Activated naive CD4-positive, alpha-beta T cell treated with anti-CD3 and anti-CD28 coated beads for 36 hours (primary cell): ENCODE results near the gene MSH6. TPM values are rescaled to one million over a fixed set of nuclear protein-coding genes. Genes with fewer than 3 reads are reported as not detected.

ENCODE experiments used
- CTCF ChIA-PET: fragments of 350-600 bp; sonication (Branson Sonifier 250); formaldehyde crosslinking; loops from one replicate; lab custom pipeline; 2021; ENCODE audit warnings: antibody characterized with exemption; lab: Charles Lee
- DNase-seq: peaks from one replicate; pipeline ENCODE4 v3.0.0-alpha.2; 2020
- H3K27ac Mint-ChIP-seq: one replicate; pipeline ENCODE4 v1.8.0; 2021; ENCODE audit warnings: mild to moderate bottlenecking, mixed read lengths
- H3K27me3 Mint-ChIP-seq: one replicate; pipeline ENCODE4 v1.8.0; 2021; ENCODE audit warnings: low read depth, mixed read lengths
- H3K36me3 Mint-ChIP-seq: one replicate; pipeline ENCODE4 v1.8.0; 2021; ENCODE audit warnings: low read depth, mixed read lengths
- H3K4me1 Mint-ChIP-seq: one replicate; pipeline ENCODE4 v1.8.0; 2021; ENCODE audit warnings: low read depth, mixed read lengths
- H3K4me3 Mint-ChIP-seq: one replicate; pipeline ENCODE4 v1.8.0; 2021; ENCODE audit warnings: mild to moderate bottlenecking, moderate library complexity, mixed read lengths
- H3K9me3 Mint-ChIP-seq: one replicate; pipeline ENCODE4 v1.8.0; 2021; ENCODE audit warnings: mixed read lengths
- intact Hi-C: fragments of 100-400 bp; cut with micrococcal nuclease; formaldehyde crosslinking; loops from one replicate; pipeline ENCODE4 v1.15.1; 2023
- total RNA-seq, 2 experiments: library from RNA; stranded (reverse); gene quantifications; one replicate each; pipeline ENCODE4 v1.2.3, GENCODE V29; 2021

Gene MSH6
- total RNA-seq, 2 experiments from 2014 or later, result 127 to 128 TPM

DNA sequence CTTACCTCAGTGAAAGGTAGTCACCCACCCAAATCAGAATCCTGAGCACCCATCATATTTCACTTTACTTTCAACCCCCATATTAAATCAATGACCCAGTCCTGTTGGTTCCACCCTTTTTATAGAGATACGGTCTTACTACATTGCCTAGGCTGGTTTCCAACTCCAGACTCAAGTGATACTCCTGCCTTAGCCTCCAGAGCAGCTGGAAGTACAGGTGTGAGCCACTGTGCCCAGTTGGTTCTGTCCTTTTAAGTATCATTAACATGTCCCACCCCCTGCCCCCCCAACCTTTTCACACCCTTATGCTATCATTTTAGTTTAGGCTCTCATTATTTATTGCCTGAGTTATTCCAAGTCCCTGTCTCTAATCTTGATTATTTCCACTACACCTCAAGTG lies 28.7 kb downstream of the MSH6 start:
- Mint-ChIP-seq H3K27me3 (no peaks in the 10 kb centered on the region), H3K4me3 (no peak overlapping the region), H3K9me3 (no peaks in the 10 kb centered on the region), H3K4me1 (peaks cover 19% of the 10 kb centered on the region), H3K27ac (peak overlapping the region; percentile 69), H3K36me3 (peaks cover 38% of the 10 kb centered on the region)
- DNase-seq, result no peak
- intact Hi-C loops, result no loop called here
- CTCF ChIA-PET, result interaction anchor here (0.9 kb wide), 1 partner anchor 17 kb away, joined by 3 read pairs; no protein-coding TSS in a partner anchor

DNA sequence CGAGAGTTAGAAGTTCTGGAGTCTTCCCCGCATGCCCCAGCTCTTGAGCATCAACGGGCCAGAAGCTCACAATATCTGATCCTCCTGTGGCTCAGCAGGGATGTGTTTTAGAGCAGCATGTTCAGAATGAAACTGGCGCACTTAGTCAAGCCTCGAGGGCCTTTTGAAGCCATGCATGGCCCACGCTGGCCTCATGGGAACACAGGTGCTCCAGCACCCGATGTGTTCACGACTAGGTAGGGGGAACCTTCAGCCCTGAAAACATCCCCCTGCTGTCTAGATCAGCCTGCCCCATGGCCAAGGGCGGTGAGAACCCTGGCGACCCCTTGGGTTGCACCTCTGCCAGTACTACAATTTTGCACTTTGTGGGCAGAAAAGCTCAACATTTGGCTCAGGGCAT lies 32.8 kb downstream of the MSH6 start:
- intact Hi-C loops, result no loop called here
- CTCF ChIA-PET, result no interaction called here

GRCh38 chr2:47818777-47819176 lies 35.8 kb downstream of the MSH6 start:
- Mint-ChIP-seq H3K27ac (no peak overlapping the region), H3K36me3 (peaks cover 42% of the 10 kb centered on the region), H3K27me3 (no peaks in the 10 kb centered on the region), H3K4me1 (peaks cover 4% of the 10 kb centered on the region), H3K9me3 (no peaks in the 10 kb centered on the region), H3K4me3 (no peak overlapping the region)
- intact Hi-C loops, result no loop called here
- CTCF ChIA-PET, result interaction anchor here (0.6 kb wide), 1 partner anchor 298 kb away, joined by 3 read pairs; no protein-coding TSS in a partner anchor
- DNase-seq, result no peak

More for the DNA sequence above, 32.8 kb downstream of the MSH6 start:
- Mint-ChIP-seq H3K4me3 (no peak overlapping the region), H3K4me1 (peaks cover 15% of the 10 kb centered on the region), H3K27me3 (no peaks in the 10 kb centered on the region), H3K9me3 (no peaks in the 10 kb centered on the region), H3K36me3 (peaks cover 47% of the 10 kb centered on the region), H3K27ac (no peak overlapping the region)
- no peak for DNase-seq

- Mint-ChIP-seq H3K27ac (no peak overlapping the region), H3K36me3 (peaks cover 37% of the 10 kb centered on the region), H3K9me3 (no peaks in the 10 kb centered on the region), H3K4me1 (peaks cover 4% of the 10 kb centered on the region), H3K27me3 (no peaks in the 10 kb centered on the region), H3K4me3 (no peak overlapping the region)
- intact Hi-C loops, result loop anchor here (5.0 kb wide), 1 partner anchor 33 kb away; no protein-coding TSS in a partner anchor
- DNase-seq, result no peak
- CTCF ChIA-PET, result no interaction called here
Measured at GRCh38 chr2:47819834-47820233, 36.9 kb downstream of the MSH6 start.

DNA sequence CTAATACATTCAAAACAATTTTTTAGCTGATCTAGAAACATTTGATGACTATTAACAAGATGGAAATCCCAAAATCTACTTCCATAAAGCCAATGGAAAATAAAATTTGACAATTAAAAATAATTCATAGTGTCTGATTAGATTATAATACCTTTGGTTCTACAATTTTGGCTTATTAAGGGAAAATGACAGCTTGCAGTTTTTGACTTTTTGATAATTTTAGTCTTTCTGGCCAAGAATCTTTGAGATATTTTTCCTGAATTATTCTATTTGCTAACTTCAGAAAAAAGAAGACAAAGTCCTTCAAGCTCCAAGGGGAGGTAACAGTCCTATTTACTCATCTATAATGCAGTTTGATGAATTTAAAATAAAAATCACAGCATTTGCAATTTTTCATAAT lies 39.6 kb downstream of the MSH6 start:
- peaks cover 4% of the 10 kb centered on the region for H3K4me1 Mint-ChIP-seq

GRCh38 chr2:47833516-47833968 lies 50.6 kb downstream of the MSH6 start:
- no peaks in the 10 kb centered on the region for H3K27me3 Mint-ChIP-seq
- H3K9me3 Mint-ChIP-seq, result no peaks in the 10 kb centered on the region
- intact Hi-C loops, result no loop called here
- no peak overlapping the region for H3K4me3 Mint-ChIP-seq
- H3K36me3 Mint-ChIP-seq, result peaks cover 25% of the 10 kb centered on the region
- H3K4me1 Mint-ChIP-seq, result peaks cover 2% of the 10 kb centered on the region
- no peak for DNase-seq
- H3K27ac Mint-ChIP-seq, result no peak overlapping the region
- CTCF ChIA-PET, result interaction anchor here (0.7 kb wide), 1 partner anchor 183 kb away, joined by 3 read pairs; no protein-coding TSS in a partner anchor

More for the DNA sequence above, 39.6 kb downstream of the MSH6 start:
- Mint-ChIP-seq H3K27ac (no peak overlapping the region), H3K4me3 (no peak overlapping the region), H3K36me3 (peaks cover 30% of the 10 kb centered on the region), H3K9me3 (no peaks in the 10 kb centered on the region), H3K27me3 (no peaks in the 10 kb centered on the region)
- intact Hi-C loops, result loop anchor here (5.0 kb wide), 1 partner anchor 35 kb away; no protein-coding TSS in a partner anchor
- no peak for DNase-seq
- CTCF ChIA-PET, result no interaction called here

DNA sequence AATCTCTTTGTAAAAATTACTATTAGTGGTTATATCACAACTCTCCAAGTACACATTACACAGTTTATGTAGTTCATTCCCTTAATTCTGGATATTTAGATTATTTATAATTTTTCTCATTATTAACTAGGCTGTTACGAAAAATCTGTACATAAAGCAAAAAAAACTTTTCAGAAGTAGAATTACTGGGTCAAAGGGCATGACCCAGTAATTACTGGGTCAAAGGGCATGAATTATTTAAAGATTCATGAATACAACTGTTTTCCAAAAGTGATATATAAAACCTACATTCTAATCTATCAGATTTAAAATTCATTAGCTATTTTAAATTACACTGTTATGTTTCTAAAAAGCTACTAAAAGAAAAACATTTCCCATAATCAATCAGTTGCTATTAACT lies 55.3 kb downstream of the MSH6 start:
- Mint-ChIP-seq H3K27ac (no peak overlapping the region), H3K36me3 (peaks cover 23% of the 10 kb centered on the region), H3K9me3 (no peaks in the 10 kb centered on the region), H3K27me3 (no peaks in the 10 kb centered on the region), H3K4me1 (peaks cover 18% of the 10 kb centered on the region), H3K4me3 (no peak overlapping the region)
- intact Hi-C loops, result no loop called here
- DNase-seq, result no peak
- CTCF ChIA-PET, result interaction anchor here (0.6 kb wide), 1 partner anchor 14 kb away, joined by 3 read pairs; no protein-coding TSS in a partner anchor

DNA sequence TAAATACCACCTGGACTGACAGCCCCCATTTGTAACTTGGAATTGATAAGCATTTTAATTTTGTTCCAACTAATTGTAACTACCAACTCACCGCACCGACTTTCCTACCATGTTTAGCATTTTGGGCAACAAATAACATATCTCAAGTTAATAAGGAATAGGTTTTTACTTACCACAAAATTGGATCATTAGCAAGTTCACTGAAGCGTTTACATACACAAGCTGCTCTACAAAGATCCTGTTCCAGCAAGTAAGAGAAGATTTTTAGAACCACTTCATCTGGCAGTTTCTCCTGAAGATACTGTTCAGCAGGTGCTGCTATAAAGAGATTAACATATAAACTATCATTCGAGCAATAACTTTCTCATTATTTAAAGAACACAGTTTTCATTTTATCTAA lies 55.7 kb downstream of the MSH6 start:
- intact Hi-C loops, result no loop called here
- no peak for DNase-seq
- no peak overlapping the region for H3K4me3 Mint-ChIP-seq
- H3K27ac Mint-ChIP-seq, result no peak overlapping the region
- CTCF ChIA-PET, result interaction anchor here (0.6 kb wide), 1 partner anchor 14 kb away, joined by 3 read pairs; no protein-coding TSS in a partner anchor
- no peaks in the 10 kb centered on the region for H3K9me3 Mint-ChIP-seq
- peaks cover 22% of the 10 kb centered on the region for H3K4me1 Mint-ChIP-seq
- H3K27me3 Mint-ChIP-seq, result no peaks in the 10 kb centered on the region
- H3K36me3 Mint-ChIP-seq, result peaks cover 23% of the 10 kb centered on the region

GRCh38 chr2:47842846-47843245 lies 59.9 kb downstream of the MSH6 start:
- CTCF ChIA-PET, result interaction anchor here (0.6 to 2.5 kb wide), 4 partner anchors 15 to 481 kb away, joined by 3 to 14 read pairs (median 4); no protein-coding TSS in a partner anchor
- peaks cover 12% of the 10 kb centered on the region for H3K36me3 Mint-ChIP-seq
- H3K4me1 Mint-ChIP-seq, result peaks cover 39% of the 10 kb centered on the region

DNA sequence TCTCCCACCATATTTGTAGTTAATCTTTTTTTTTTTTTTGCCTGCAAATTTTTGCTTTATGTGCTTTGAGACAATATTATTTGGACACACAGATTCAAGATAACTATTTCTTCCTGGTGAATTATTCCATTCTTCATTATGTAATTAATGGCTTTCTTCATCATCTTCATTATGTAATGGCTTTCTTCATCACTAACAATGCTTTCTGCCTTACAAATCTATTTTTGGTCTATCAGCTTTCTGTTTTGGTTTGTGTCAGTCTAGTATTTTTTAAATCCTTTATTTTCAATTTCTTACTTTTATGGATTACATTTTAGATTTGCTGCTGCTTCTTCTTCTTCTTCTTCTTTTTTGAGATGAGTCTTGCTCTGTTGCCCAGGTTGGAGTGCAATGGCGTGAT lies 60.5 kb downstream of the MSH6 start:
- intact Hi-C loops, result no loop called here
- Mint-ChIP-seq H3K36me3 (peaks cover 14% of the 10 kb centered on the region), H3K9me3 (no peaks in the 10 kb centered on the region), H3K4me1 (peaks cover 39% of the 10 kb centered on the region), H3K4me3 (no peak overlapping the region), H3K27me3 (no peaks in the 10 kb centered on the region), H3K27ac (no peak overlapping the region)
- no peak for DNase-seq
- CTCF ChIA-PET, result interaction anchor here (0.6 to 2.5 kb wide), 3 partner anchors 14 to 481 kb away, joined by 3 to 14 read pairs (median 3); no protein-coding TSS in a partner anchor

More at GRCh38 chr2:47842846-47843245, 59.9 kb downstream of the MSH6 start:
- Mint-ChIP-seq H3K4me3 (no peak overlapping the region), H3K9me3 (no peaks in the 10 kb centered on the region), H3K27ac (peak overlapping the region; percentile 30), H3K27me3 (no peaks in the 10 kb centered on the region)
- intact Hi-C loops, result no loop called here
- DNase-seq, result no peak

DNA sequence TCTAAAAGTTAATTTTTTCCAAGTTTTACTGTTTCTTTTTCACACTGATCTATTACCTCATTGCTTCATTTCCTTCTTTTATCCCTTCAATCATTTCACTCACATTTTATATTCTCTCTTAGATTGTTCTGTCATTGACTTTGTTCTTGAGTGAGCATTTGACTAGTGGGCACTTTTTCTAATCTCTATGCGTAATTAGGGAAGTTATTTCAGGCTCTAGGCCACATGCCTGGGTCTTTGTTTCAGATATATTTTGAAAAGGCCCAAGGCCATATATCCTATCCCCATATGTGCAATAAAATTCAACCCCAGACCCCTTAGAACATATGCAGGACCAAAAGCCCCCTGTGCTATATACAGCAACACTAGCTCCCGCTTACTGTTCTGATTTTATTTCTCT lies 61.2 kb downstream of the MSH6 start:
- Mint-ChIP-seq H3K4me3 (no peak overlapping the region), H3K27ac (peak overlapping the region; percentile 13), H3K9me3 (no peaks in the 10 kb centered on the region), H3K4me1 (peaks cover 39% of the 10 kb centered on the region), H3K36me3 (peaks cover 11% of the 10 kb centered on the region), H3K27me3 (no peaks in the 10 kb centered on the region)
- intact Hi-C loops, result no loop called here
- DNase-seq, result no peak
- CTCF ChIA-PET, result interaction anchor here (1.2 kb wide), 1 partner anchor 263 kb away, joined by 3 read pairs; no protein-coding TSS in a partner anchor

- intact Hi-C loops, result no loop called here
- DNase-seq, result no peak
- Mint-ChIP-seq H3K9me3 (no peaks in the 10 kb centered on the region), H3K27me3 (no peaks in the 10 kb centered on the region), H3K36me3 (peaks cover 5% of the 10 kb centered on the region), H3K4me1 (peaks cover 43% of the 10 kb centered on the region), H3K4me3 (no peak overlapping the region), H3K27ac (no peak overlapping the region)
- CTCF ChIA-PET, result interaction anchor here (0.8 to 0.9 kb wide), 2 partner anchors 9 to 1880 kb away, joined by 3 to 4 read pairs; no protein-coding TSS in a partner anchor
Measured at GRCh38 chr2:47849368-47849767, 66.4 kb downstream of the MSH6 start.

DNA sequence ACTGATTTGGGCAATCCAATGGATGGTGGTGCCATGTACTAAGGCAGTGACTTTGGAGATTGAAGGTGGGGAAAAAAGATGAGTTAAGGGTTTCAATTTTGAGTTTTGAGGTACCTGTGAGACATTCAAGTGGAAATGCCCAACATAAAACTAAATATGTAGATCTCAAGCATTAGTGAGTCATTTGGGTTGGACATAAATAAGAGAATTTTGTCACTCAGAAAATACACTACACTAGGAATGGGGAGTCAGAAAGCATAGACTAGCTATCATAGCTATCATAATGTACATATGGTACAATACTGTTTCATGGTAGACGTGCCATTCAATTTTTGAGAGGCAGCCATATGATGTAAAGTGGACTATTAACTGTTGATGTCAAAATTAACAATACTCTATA lies 67.3 kb downstream of the MSH6 start:
- Mint-ChIP-seq H3K4me3 (no peak overlapping the region), H3K36me3 (peaks cover 5% of the 10 kb centered on the region), H3K9me3 (no peaks in the 10 kb centered on the region), H3K4me1 (peaks cover 36% of the 10 kb centered on the region), H3K27me3 (no peaks in the 10 kb centered on the region), H3K27ac (no peak overlapping the region)
- CTCF ChIA-PET, result interaction anchor here (0.8 to 1.3 kb wide), 3 partner anchors 8 to 1880 kb away, joined by 3 to 5 read pairs (median 4); no protein-coding TSS in a partner anchor
- no peak for DNase-seq
- intact Hi-C loops, result no loop called here
